ENCODE measurements around the gene CAPN2. TPM values are rescaled to one million over a fixed set of nuclear protein-coding genes. Genes with fewer than 3 reads are reported as not detected.
"Not testable (repeated sequence)": the region's sequence is repeated elsewhere in the genome, so short reads cannot be mapped to it uniquely, and the experiment has no call there.

Gene CAPN2
- polyA plus RNA-seq, 2 donors, result 89.8 to 159 TPM

DNA sequence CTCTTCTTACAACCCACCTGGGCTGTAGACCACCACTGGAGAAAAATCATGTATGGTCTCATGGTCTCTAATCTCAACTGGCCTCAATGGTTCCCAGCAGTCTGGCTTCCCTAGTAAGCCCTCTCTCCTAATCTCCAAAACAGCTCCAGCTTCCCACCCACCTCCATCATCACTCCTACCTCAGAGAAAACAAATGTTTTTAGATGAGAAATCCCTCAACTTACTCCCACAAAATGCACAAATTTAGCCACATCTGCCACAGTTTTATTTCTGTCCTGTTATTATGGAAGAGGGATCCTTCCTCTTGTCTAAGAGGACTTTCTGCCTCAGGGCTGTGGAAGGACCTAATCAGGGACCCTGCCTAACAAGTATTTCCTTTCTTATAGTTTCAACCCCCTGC, 101.3 kb downstream of the CAPN2 start:
- H3K4me3 ChIP-seq (ENCODE audit: low read depth in 1 of 2, low read length in 2 of 2), result no peak overlapping the region
- H3K36me3 ChIP-seq (ENCODE audit: control insufficient read depth in 2 of 2, insufficient read depth in 2 of 2, low read length in 1 of 2), result peaks cover 5 to 13% of the 10 kb centered on the region in 2 donors
- H3K4me1 ChIP-seq (ENCODE audit: control insufficient read depth in 2 of 2, insufficient read depth in 2 of 2, low read length in 1 of 2), result no peaks in the 10 kb centered on the region
- H3K9me3 ChIP-seq (ENCODE audit: control insufficient read depth in 2 of 2, insufficient read depth in 1 of 2, low read depth in 1 of 2, low read length in 1 of 2), result no peaks in the 10 kb centered on the region
- H3K27ac ChIP-seq (ENCODE audit: low read depth in 2 of 2, low read length in 1 of 2), result no peak overlapping the region
- H3K27me3 ChIP-seq (ENCODE audit: control insufficient read depth in 1 of 2, insufficient read depth in 2 of 2, low read length in 2 of 2), result no peaks in the 10 kb centered on the region

DNA sequence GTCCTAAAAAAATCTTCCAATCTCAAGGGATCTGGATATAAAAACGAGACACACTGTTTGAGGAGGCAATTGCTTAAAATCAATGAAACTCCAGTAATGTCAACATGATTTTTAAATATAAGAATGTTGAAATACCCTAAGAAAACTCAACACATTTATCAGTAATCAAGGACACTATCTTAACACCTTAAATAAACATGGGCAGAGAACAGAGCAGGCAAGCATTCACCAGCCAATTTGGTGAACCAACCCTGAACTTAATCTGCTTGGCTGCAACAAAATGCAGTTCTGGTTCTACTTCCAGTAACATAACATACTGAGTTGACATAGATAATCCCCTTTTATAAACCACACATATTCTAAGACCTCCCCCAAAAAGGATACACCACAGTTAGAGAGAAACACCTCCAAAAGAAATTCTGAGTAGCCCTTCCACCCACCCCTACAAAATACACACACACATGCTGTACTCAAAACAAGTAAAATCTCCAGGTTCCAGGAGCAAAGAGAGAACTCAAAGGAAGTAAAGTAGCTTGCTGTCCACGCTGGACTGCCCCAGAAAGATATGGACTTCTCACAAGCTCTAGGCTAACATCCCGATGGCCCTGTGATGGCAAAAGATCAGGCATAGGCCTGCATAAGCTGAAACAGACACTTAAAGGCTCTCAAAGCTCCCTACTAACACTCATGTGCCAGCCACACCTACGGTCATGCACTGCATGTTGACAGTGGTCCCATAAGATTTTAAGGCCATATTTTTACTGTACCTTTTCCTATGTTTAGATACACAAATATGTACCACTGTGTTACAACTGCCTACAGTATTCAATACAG, 102.9 kb downstream of the CAPN2 start:
- Histone ChIP-seq H3K36me3 (ENCODE audit: control insufficient read depth in 2 of 2, insufficient read depth in 2 of 2, low read length in 1 of 2) (peaks cover 5 to 13% of the 10 kb centered on the region in 2 donors), H3K4me1 (ENCODE audit: control insufficient read depth in 2 of 2, insufficient read depth in 2 of 2, low read length in 1 of 2) (no peaks in the 10 kb centered on the region), H3K4me3 (ENCODE audit: low read depth in 1 of 2, low read length in 2 of 2) (no peak overlapping the region), H3K27me3 (ENCODE audit: control insufficient read depth in 1 of 2, insufficient read depth in 2 of 2, low read length in 2 of 2) (no peaks in the 10 kb centered on the region), H3K9me3 (ENCODE audit: control insufficient read depth in 2 of 2, insufficient read depth in 1 of 2, low read depth in 1 of 2, low read length in 1 of 2) (no peaks in the 10 kb centered on the region), H3K27ac (ENCODE audit: low read depth in 2 of 2, low read length in 1 of 2) (no peak overlapping the region)
- WGBS, 2 donors, result 66 to 75% methylated on average over 4 of the region's 4 CpGs

DNA sequence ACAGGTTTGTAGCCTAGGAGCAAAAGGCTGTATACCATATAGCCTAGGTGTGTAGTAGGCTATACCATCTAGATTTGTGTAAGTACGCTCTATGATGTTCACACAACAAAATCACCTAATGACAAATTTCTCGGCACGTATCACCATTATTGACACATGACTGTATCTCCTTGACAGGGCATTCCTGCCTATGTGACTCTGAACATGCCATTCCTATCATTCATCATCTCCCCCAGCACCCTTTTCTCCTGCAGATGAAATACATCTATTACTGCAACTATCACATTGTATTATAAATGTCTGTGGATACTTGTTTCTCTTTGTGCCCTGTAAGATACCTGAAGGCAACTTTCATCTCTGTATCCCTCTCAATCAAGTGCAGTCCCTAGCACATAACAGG, 103.5 kb downstream of the CAPN2 start:
- Histone ChIP-seq H3K27ac (ENCODE audit: low read depth in 2 of 2, low read length in 1 of 2) (no peak overlapping the region), H3K36me3 (ENCODE audit: control insufficient read depth in 2 of 2, insufficient read depth in 2 of 2, low read length in 1 of 2) (peaks cover 5 to 13% of the 10 kb centered on the region in 2 donors), H3K4me3 (ENCODE audit: low read depth in 1 of 2, low read length in 2 of 2) (no peak overlapping the region), H3K27me3 (ENCODE audit: control insufficient read depth in 1 of 2, insufficient read depth in 2 of 2, low read length in 2 of 2) (no peaks in the 10 kb centered on the region), H3K9me3 (ENCODE audit: control insufficient read depth in 2 of 2, insufficient read depth in 1 of 2, low read depth in 1 of 2, low read length in 1 of 2) (no peaks in the 10 kb centered on the region), H3K4me1 (ENCODE audit: control insufficient read depth in 2 of 2, insufficient read depth in 2 of 2, low read length in 1 of 2) (no peaks in the 10 kb centered on the region)
- 85 to 93% methylated on average over 3 of the region's 3 CpGs for WGBS, 2 donors

DNA sequence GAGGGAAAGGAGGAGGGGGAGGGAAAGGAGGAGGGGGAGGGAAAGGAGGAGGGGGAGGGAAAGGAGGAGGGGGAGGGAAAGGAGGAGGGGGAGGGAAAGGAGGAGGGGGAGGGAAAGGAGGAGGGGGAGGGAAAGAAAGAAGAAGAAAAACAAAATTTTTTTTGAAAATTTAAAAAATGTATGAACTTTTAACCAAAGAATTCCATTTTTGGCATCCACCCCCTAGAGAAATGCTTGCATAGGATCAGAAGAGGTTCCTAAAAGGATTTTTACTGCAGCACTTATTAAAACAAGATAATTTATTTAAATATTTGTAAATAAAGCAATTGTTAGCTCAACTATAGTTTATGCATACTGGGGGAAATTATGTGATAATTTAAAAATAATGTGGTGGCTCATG, 104.9 kb downstream of the CAPN2 start:
- peaks cover 5 to 13% of the 10 kb centered on the region in 2 donors for H3K36me3 ChIP-seq (ENCODE audit: control insufficient read depth in 2 of 2, insufficient read depth in 2 of 2, low read length in 1 of 2)
- H3K4me1 ChIP-seq (ENCODE audit: control insufficient read depth in 2 of 2, insufficient read depth in 2 of 2, low read length in 1 of 2), result not testable (repeated sequence)

DNA sequence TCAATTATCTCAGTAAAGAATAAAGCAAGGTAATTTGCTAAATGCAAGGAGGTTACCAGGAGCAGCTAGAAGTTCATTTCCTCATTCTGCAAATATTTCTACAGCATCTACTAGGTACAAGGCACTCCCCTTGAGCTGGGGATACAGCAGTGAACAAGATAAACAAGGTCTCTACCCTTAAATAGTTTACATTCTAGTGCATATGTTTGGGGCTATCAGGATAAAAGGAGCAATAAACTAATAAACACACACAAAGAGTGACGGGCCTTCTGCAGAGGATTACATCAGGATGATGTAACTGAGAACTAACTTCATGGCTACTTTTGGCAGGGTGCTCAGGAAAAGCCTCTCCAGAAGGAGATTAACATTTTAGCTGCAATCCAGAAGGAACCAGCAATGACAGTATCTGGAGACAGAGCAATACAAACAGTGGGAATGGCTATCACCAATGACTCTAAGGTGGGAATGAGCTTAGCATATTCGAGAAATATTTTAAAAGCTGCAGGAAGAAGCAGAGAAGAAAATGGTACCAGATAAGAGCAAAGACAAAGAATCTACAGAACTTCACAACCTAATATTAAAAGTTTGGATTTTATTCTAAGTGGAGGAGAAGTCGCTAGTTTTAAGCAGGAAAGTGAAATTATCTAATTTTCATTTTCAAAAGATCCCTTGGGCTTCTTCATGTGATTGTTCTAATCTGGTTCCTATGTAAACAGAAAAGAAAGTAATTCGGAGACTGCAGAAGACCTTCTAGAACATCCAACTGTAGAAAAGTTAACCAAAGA, 107.6 kb downstream of the CAPN2 start:
- Histone ChIP-seq H3K4me3 (ENCODE audit: low read depth in 1 of 2, low read length in 2 of 2) (no peak overlapping the region), H3K9me3 (ENCODE audit: control insufficient read depth in 2 of 2, insufficient read depth in 1 of 2, low read depth in 1 of 2, low read length in 1 of 2) (no peaks in the 10 kb centered on the region), H3K36me3 (ENCODE audit: control insufficient read depth in 2 of 2, insufficient read depth in 2 of 2, low read length in 1 of 2) (no peaks in the 10 kb centered on the region), H3K27ac (ENCODE audit: low read depth in 2 of 2, low read length in 1 of 2) (no peak overlapping the region), H3K27me3 (ENCODE audit: control insufficient read depth in 1 of 2, insufficient read depth in 2 of 2, low read length in 2 of 2) (no peaks in the 10 kb centered on the region), H3K4me1 (ENCODE audit: control insufficient read depth in 2 of 2, insufficient read depth in 2 of 2, low read length in 1 of 2) (no peaks in the 10 kb centered on the region)
- WGBS, 2 donors, result 63 to 64% methylated on average over 4 of the region's 4 CpGs

More for the DNA sequence above, 104.9 kb downstream of the CAPN2 start:
- H3K9me3 ChIP-seq (ENCODE audit: control insufficient read depth in 2 of 2, insufficient read depth in 1 of 2, low read depth in 1 of 2, low read length in 1 of 2); H3K27ac ChIP-seq (ENCODE audit: low read depth in 2 of 2, low read length in 1 of 2); H3K4me3 ChIP-seq (ENCODE audit: low read depth in 1 of 2, low read length in 2 of 2); H3K27me3 ChIP-seq (ENCODE audit: control insufficient read depth in 1 of 2, insufficient read depth in 2 of 2, low read length in 2 of 2): not testable (repeated sequence)

DNA sequence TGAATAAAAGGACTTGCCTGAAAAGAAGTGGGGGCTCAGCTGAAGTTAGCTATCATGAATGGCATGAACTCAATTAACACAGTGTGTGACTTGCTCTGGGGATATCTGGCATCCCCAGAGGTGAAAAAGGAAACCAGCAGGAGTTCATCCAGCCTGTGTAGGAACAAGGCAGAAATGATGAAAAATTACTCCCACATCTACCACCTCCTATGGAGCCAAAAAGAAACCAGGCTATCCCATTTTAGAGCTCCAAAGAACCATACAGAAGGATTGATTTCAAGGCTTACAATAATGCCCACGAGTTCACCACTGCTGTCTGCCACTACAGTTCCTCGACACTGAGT, 108.1 kb downstream of the CAPN2 start:
- H3K36me3 ChIP-seq (ENCODE audit: control insufficient read depth in 2 of 2, insufficient read depth in 2 of 2, low read length in 1 of 2), result no peaks in the 10 kb centered on the region
- H3K27me3 ChIP-seq (ENCODE audit: control insufficient read depth in 1 of 2, insufficient read depth in 2 of 2, low read length in 2 of 2), result no peaks in the 10 kb centered on the region
- WGBS, 2 donors, result 83 to 94% methylated on average over 2 of the region's 2 CpGs
- H3K4me3 ChIP-seq (ENCODE audit: low read depth in 1 of 2, low read length in 2 of 2), result no peak overlapping the region
- H3K4me1 ChIP-seq (ENCODE audit: control insufficient read depth in 2 of 2, insufficient read depth in 2 of 2, low read length in 1 of 2), result no peaks in the 10 kb centered on the region
- H3K9me3 ChIP-seq (ENCODE audit: control insufficient read depth in 2 of 2, insufficient read depth in 1 of 2, low read depth in 1 of 2, low read length in 1 of 2), result no peaks in the 10 kb centered on the region
- no peak overlapping the region for H3K27ac ChIP-seq (ENCODE audit: low read depth in 2 of 2, low read length in 1 of 2)

DNA sequence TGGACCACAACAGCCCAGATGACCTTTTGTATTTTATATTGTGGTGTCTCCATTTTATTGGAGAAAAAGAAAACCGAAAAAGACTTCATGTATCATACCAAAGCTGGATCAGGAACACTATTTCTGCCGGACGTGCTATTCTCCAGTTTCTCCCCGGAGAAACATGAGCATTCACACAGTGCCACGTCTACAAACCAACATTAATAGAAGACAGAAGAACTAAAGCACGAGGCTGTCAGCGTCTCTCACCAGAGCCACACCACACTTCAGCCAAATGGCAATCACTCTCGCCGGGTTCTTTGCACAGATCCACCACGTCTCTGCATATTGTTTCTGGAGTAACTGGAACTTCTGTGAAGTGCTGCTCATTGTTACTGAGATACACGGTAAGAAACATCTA, 108.6 kb downstream of the CAPN2 start:
- WGBS, 2 donors, result 92 to 93% methylated on average over 11 of the region's 11 CpGs
- no peaks in the 10 kb centered on the region for H3K27me3 ChIP-seq (ENCODE audit: control insufficient read depth in 1 of 2, insufficient read depth in 2 of 2, low read length in 2 of 2)
- H3K4me1 ChIP-seq (ENCODE audit: control insufficient read depth in 2 of 2, insufficient read depth in 2 of 2, low read length in 1 of 2), result no peaks in the 10 kb centered on the region
- no peak overlapping the region for H3K27ac ChIP-seq (ENCODE audit: low read depth in 2 of 2, low read length in 1 of 2)
- H3K36me3 ChIP-seq (ENCODE audit: control insufficient read depth in 2 of 2, insufficient read depth in 2 of 2, low read length in 1 of 2), result no peaks in the 10 kb centered on the region
- H3K9me3 ChIP-seq (ENCODE audit: control insufficient read depth in 2 of 2, insufficient read depth in 1 of 2, low read depth in 1 of 2, low read length in 1 of 2), result no peaks in the 10 kb centered on the region
- H3K4me3 ChIP-seq (ENCODE audit: low read depth in 1 of 2, low read length in 2 of 2), result no peak overlapping the region

DNA sequence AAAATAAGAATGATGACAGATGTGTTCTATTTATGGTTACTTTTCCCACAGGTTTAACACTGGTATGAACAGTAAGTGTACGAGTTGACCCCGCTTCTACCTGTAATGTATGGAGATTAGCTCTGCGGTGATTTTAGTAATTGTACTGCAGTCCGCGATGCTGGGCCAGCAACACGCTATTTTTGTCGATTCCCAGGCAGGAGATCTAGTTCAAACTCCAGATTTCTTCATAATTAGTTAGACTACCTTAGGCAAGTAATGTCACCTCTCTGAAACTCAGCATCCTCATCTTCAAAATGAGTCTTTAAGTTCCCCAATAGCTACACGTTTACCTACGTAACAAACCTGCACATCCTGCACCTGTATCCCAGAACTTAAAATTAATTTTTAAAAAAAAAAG, 111.9 kb downstream of the CAPN2 start:
- Histone ChIP-seq H3K36me3 (ENCODE audit: control insufficient read depth in 2 of 2, insufficient read depth in 2 of 2, low read length in 1 of 2) (no peaks in the 10 kb centered on the region), H3K4me3 (ENCODE audit: low read depth in 1 of 2, low read length in 2 of 2) (no peak overlapping the region), H3K4me1 (ENCODE audit: control insufficient read depth in 2 of 2, insufficient read depth in 2 of 2, low read length in 1 of 2) (no peaks in the 10 kb centered on the region), H3K27ac (ENCODE audit: low read depth in 2 of 2, low read length in 1 of 2) (no peak overlapping the region), H3K27me3 (ENCODE audit: control insufficient read depth in 1 of 2, insufficient read depth in 2 of 2, low read length in 2 of 2) (no peaks in the 10 kb centered on the region), H3K9me3 (ENCODE audit: control insufficient read depth in 2 of 2, insufficient read depth in 1 of 2, low read depth in 1 of 2, low read length in 1 of 2) (no peaks in the 10 kb centered on the region)
- WGBS, 2 donors, result 83 to 93% methylated on average over 9 of the region's 9 CpGs

DNA sequence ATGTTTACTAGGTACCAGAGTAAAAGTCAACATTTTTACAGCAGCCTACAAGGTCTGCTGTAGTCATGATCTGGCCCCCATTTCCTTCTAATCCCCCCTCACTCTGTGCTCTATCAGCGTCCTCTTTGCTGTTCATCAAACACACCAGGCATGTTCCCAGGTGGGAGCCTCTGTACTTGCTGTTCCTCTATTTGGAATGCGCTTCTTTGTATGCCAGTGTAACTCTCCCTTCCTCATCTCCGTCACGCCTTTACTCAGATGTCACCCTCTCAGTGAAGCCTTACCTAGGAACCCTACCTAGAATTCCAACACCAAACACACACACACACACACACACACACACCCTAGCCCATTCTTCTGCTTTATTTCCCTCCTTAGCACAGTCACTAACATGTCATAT, 112.4 kb downstream of the CAPN2 start:
- no peak overlapping the region for H3K27ac ChIP-seq (ENCODE audit: low read depth in 2 of 2, low read length in 1 of 2)
- H3K4me3 ChIP-seq (ENCODE audit: low read depth in 1 of 2, low read length in 2 of 2), result no peak overlapping the region
- no peaks in the 10 kb centered on the region for H3K9me3 ChIP-seq (ENCODE audit: control insufficient read depth in 2 of 2, insufficient read depth in 1 of 2, low read depth in 1 of 2, low read length in 1 of 2)
- H3K36me3 ChIP-seq (ENCODE audit: control insufficient read depth in 2 of 2, insufficient read depth in 2 of 2, low read length in 1 of 2), result no peaks in the 10 kb centered on the region
- WGBS, 2 donors, result 89 to 94% methylated on average over 4 of the region's 4 CpGs
- no peaks in the 10 kb centered on the region for H3K4me1 ChIP-seq (ENCODE audit: control insufficient read depth in 2 of 2, insufficient read depth in 2 of 2, low read length in 1 of 2)
- H3K27me3 ChIP-seq (ENCODE audit: control insufficient read depth in 1 of 2, insufficient read depth in 2 of 2, low read length in 2 of 2), result no peaks in the 10 kb centered on the region
